HPDE6-E6E7 (cell line): ENCODE data around the gene UTY.
"Not testable (repeated sequence)": the region's sequence is repeated elsewhere in the genome, so short reads cannot be mapped to it uniquely, and the experiment has no call there.

Experiments
- DNase-seq: peaks from one replicate; pipeline ENCODE4 v3.0.0; 2011; ENCODE audit warnings: missing footprints; ENCODE audit errors: extremely low spot score

UTY gene

DNA sequence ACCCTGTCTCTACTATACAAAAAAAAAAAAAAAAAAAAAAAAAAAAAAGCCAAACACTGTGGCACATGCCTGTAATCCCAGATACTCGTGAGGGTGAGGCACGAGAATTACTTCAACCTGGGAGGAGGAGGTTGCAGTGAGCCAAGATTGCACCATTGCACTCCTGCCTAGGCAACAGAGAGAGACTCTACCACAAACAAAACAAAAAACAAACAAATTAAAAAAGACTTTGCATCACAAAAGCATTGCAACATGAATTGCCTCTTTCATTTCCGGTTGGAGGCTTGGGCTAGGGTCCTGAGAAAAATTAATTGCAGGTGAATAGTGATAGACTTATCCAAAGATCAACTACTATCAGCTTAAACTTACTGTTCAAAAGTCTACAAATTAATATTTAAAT is 180.4 kb downstream of the UTY start:
- no peak for DNase-seq

DNA sequence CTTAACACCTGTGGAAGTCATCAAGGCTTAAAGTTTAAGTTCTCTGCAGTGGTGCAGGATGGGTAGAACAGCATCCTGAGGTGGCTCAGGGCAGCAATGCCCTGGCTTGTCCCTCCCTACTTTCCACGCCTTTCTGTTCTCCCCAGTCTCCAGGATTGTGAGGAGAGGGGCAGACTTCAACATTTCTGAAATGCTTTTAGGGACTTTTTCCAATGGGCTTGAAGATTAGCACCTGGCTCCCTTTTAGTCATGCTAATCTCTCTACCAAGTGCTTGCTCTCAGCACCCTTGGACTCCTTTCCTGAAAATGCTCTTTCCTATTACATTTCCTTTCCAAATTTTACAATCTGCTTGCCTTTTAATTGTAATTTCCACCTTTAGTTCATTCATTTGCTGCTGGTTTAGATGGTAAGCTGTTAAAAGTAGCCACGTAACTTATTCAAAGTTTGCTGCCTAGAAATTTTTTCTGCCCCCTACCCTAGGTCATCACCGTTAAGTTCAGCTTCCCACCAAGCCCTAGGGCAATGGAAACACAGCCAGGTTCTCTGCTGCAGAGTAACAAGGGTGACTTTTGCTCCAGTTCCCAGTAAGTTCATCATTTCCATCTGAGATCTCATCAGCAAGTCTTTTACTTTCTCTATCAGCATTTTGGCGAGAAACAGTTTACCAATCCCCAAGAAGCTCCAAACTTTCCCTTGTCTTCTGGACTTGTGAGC is 183.5 kb downstream of the UTY start:
- DNase-seq, result no peak

DNA sequence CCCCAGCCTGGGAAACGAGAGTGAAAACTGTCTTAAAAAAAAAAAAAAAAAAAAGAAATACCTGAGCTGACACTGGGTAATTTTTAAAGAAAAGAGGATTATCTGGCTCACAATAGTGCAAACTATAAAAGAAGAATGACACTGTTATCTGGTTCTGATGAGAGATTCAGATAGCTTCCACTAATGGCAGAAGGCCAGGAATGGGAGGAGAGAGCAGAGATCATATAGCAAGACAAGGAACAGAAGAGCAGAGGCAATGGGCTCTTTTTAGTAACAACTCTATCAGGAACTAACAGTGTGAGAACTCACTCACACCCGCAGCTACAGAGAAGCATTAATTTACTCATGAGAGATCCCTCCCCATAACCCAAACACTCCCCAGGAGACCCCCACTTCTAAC is 184.8 kb downstream of the UTY start:
- no peak for DNase-seq

DNA sequence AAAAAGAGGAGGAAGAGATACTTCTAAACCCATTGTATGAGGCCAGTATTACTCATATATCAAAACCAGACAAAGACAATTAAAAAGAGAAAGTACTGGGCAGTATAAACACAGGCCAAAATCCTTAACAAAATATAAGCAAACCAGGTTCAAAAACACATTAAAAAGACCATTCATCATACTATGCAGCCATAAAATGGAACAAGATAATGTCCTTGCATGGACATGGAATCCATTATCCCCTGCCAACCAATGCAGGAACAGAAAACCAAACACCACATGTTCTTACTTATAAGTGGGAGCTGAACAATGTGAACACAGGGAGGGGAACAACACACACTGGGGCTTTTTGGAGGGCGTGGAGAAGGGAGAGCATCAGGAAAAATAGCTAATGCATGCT is 188.6 kb downstream of the UTY start:
- DNase-seq, result no peak

DNA sequence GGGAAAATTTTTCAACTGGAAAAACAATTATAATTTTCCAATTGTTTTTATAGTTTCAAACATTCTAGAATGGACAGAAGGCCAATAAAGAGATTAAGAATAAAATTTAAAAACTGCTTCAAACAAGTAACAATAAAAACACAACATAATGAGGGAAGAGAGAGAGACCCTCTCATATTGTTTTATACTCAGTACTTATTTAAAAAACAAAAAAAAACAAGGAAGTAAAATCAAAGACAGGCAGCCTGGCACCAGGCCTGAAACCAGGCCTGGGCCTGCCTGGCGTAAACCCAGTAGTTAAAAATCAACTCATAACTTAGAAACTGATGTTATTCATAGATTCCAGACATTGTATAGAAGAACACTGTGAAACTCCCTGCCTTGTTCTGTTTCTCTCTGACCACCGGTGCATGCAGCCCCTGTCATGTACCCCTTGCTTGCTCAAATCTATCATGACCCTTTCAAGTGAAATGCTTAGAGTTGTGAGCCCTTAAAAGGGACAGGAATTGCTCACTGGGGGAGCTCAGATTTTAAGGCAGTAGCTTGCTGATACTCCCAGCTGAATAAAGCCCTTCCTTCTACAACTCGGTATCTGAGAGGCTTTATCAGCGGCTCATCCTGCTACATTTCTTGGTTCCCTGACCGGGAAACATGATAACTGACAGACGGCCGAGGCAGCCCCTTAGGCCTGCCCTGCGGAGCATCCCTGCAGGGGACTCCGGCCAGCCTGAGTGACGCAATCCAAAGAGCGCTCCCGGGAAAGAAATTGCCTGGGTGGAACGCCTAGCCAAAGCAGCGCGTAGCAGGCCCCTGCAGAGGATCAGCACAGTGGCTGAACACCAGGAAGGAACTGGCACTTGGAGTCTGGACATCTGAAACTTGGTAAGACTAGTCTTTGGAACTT is 197.4 kb downstream of the UTY start:
- not testable (repeated sequence) for DNase-seq

DNA sequence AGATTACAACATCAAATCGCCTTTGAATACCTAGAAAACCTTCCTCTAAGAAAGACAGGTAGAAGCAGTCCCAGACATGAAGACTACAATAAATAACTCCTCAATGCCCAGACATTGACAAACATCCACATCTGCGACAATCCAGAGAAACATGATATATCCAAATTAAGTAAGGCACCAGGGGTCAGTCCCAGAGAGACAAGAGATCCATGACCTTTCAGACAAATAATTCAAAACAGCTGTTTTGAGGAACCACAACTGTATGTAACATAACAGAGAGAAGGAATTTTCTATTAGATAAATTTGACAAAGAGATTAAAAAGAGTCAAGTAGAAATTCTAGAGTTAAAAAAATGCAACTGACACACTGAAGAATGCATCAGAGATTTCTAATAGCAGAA is 200.3 kb downstream of the UTY start:
- no peak for DNase-seq

DNA sequence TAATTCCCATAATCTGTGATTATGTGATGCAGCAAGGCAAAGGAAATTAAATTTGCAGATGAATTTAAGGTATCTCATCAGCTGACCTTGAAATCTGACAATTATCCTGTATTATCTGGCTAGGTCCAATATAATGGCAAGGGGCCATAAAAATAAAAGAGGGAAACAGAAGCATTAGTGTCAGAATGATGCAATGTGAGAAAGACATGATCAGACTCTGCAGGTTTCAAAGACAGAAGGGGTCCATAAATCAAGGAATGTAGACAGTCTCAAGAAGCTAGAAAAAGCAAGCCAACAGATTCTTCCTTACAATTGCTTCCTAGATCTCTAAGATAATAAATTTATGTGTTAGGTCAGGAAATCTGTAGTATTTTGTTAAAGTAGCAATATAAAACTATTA is 208.1 kb downstream of the UTY start:
- no peak for DNase-seq

DNA sequence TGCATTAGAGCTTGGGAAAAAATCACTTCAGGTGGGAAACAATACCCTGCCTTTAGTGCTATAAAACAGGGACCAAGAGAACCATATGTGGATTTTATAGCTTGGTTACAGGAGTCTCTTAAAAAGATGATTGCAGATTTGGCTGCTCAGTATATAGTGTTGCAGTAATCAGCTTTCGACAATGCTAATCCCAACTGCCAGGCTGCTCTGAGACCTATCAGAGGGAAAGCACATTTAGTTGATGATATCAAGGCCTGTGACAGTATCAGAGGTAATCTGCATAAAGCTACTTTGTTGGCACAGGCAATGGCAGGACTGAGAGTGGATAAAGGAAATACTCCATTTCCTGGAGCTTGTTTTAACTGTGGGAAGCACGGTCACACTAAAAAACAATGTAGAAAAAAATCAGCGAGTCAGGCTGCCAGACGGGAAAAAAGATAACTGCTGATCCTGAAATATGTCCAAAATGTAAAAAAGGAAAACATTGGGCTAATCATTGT is 225.8 kb downstream of the UTY start:
- DNase-seq, result not testable (repeated sequence)

DNA sequence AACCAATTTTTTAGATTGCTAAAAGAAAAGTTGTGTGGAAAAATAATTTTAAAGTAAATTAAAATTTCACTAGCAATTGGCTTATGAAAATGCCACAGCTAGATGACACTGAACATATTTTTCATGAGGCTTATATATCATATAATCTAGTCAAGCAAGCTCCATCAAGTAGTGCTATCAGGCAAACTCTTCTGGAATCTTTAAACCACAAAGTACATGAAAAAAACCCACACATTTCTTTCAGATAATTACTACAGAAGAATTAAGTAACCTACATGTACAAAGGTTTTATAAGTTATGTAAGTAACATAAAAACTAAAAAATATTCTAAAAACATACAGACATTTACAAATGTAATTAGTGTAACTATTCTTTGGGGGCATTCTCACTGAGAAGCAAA is 229.4 kb downstream of the UTY start:
- no peak for DNase-seq

DNA sequence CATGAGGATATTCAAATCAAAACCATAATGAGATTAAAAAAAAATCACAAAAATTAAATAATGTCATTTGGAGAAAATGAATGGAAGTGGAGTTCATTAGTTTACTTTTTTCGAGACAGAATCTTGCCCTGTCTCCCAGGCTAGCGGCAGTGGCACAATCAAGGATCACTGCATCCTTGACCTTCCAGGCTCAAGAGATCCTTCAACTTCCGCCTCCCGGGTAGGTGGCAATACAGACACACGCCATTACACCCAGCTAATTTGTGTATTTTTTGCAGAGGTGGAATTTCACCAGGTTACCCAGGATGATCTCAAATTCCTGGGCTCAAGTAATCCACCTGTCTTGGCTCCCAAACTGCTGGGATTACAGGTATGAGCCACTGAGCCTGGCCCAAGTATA is 236.1 kb downstream of the UTY start:
- no peak for DNase-seq

DNA sequence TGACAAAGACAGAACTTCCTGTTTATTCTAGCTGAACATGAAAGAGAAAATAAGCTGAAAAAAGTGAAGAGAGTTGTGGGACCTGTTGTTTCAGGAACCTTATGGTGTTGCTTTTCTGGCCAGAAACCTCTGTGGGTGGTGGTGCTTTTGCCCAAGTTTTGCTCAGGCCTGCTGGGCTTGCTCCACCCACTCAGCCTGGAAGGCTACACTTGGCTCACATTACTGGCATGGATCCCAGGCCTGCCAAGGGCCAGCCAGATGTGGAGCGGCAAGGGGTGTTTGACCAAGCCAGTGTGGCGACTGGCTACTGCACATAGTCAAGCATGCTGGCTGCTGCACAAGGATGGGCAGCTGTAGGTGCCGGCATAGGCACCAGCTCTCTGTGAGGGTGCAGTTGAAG is 245.9 kb downstream of the UTY start:
- DNase-seq, result no peak

DNA sequence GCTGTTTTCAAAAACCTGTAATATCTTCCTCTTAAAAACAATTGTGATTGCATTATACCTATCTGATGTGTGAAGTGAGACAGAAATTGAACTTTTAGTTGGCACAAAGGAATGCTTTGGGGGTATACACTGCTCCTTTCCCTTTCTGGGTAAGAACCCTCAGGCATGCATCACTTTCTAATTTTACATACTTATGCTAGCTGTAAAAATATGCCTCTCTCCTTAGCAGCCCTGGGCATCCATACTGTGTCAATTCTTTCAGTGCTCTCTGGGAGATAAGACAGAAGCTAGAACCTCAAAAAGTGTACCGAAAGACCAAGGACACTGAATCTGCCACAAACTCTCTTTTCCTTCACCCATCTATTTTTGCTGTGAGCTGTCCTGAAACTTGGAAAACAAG is 246.7 kb downstream of the UTY start:
- DNase-seq, result no peak

DNA sequence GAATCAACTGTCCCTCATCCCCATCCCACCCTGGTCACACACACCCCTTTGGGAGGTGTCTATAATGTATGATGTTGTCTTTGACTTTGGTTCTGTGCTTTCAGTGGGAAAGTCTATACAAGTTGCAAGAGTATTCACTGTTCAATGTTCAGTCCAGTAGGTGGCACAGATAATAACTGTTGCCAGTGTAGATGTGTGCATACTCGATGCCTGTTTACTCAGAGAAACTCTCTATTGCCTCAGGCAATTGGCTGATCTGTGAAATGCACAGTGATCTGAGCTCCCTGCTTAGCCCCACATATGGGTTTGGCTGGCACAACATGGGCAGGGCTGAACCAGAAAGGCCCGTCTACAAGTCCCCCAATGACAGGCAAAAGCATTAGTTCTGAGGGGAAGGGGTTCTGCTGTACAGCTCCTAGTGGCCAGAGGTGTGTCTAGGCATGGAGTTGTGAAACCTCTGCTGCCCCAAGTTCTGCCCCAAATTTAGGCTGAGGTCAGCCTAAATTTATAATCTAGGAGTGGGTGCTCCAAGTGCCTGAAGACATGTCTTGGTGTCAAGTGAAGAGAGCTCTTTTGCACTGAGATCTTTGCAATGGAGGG is 252.4 kb downstream of the UTY start:
- DNase-seq, result no peak

DNA sequence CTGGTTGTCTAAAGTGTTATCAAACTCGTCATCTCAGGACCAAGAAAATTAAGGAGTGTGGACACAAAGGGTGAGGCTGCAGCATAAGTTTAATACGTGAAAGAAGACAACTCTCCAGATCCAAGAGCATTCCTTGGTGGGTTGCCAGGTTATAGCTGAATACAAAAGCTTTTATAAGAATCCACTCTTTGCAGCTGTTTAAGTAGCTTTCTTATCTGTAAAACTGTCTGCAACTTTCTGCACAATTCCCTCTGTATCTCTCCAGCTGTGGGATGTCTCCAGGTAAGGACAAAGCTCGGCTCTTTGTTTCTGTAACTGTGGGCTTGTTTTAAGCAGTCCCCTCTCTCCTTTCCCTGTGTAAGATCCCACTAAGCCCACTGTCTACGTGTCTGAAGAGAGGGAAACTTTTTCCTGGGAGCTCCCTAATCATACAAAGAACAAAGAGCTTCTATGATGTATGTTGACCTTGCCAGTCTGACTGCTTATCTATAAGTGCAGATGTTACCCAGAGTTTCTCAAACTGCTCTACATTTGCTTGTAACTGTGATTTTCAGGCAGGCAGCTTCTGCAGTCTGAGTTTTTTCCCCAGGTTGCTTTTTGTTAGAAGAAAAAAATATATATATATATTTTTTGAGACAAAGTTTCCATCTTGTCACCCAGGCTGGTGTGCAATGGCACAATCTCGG is 268.7 kb downstream of the UTY start:
- DNase-seq, result no peak

DNA sequence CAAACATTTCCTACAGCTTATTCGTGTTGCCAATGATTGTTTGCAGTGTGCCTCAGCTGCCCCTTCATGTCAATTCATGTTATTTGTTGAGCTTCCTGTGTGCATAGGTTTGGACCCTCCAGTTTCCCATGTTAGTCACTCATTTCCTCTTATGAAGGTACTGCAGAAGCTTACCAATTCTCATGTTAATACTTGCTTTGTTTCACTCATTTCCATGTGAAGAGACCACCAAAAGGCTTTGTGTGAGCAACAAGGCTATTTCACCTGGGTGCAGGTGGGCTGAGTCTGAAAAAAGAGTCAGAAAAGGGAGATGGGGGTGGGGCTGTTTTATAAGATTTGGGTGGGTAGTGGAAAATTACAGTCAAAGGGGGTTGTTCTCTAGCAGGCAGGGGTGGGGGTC is 274.6 kb downstream of the UTY start:
- DNase-seq, result no peak
